Naive B cell (primary cell): ENCODE measurements around the gene RFNG. TPM values are rescaled to one million over a fixed set of nuclear protein-coding genes. Genes with fewer than 3 reads are reported as not detected.
"Not testable (repeated sequence)": the region's sequence is repeated elsewhere in the genome, so short reads cannot be mapped to it uniquely, and the experiment has no call there.

ENCODE experiments used
- ATAC-seq, 2 donors: fragments of 150-1000 bp; cut with Tn5 transposase; 2 replicates each; pipeline ENCODE4 v1.10.0; 2021; ENCODE audit warnings: low read depth in 2 of 2, mild to moderate bottlenecking in 2 of 2, moderate library complexity in 2 of 2
- DNase-seq: peaks from one replicate; pipeline ENCODE4 v3.0.0; 2022
- H3K27ac Mint-ChIP-seq, 6 donors: one replicate each; pipeline ENCODE4 v1.8.0; 2020 to 2022; ENCODE audit warnings: mild to moderate bottlenecking in 6 of 6, mixed read lengths in 6 of 6, moderate library complexity in 5 of 6, inconsistent platforms in 2 of 6
- H3K27me3 Mint-ChIP-seq, 3 donors: one replicate each; pipeline ENCODE4 v1.8.0; 2021 to 2022; ENCODE audit warnings: mixed read lengths in 3 of 3, mild to moderate bottlenecking in 1 of 3
- H3K36me3 Mint-ChIP-seq, 2 donors: one replicate each; pipeline ENCODE4 v1.8.0; 2020 to 2022; ENCODE audit warnings: mixed read lengths in 2 of 2, inconsistent platforms in 1 of 2, mild to moderate bottlenecking in 1 of 2
- H3K4me1 Mint-ChIP-seq, 3 donors: one replicate each; pipeline ENCODE4 v1.8.0; 2020 to 2022; ENCODE audit warnings: mixed read lengths in 3 of 3, inconsistent platforms in 1 of 3, mild to moderate bottlenecking in 1 of 3, moderate library complexity in 1 of 3
- H3K4me3 Mint-ChIP-seq, 8 donors: one replicate each; pipeline ENCODE4 v1.8.0; 2020 to 2022; ENCODE audit warnings: mild to moderate bottlenecking in 8 of 8, mixed read lengths in 8 of 8, moderate library complexity in 8 of 8, inconsistent platforms in 2 of 8
- H3K9me3 Mint-ChIP-seq, 7 donors: one replicate each; pipeline ENCODE4 v1.8.0; 2020 to 2022; ENCODE audit warnings: mixed read lengths in 7 of 7, mild to moderate bottlenecking in 5 of 7, inconsistent platforms in 2 of 7, moderate library complexity in 1 of 7
- polyA plus RNA-seq, 6 donors: library from polyadenylated mRNA; unstranded; fragments of 300-500 nt; fragmentation: Illumina TruSeq; gene quantifications; one replicate each; pipeline ENCODE4 v1.2.3, GENCODE V29; 2021; ENCODE audit warnings: low read depth in 6 of 6

RFNG gene
- polyA plus RNA-seq, 6 donors from 2014 or later, result 2.6 to 7.6 (median 4.8) TPM

GRCh38 chr17:82043507-82043906, 8.1 kb downstream of the RFNG start:
- H3K27me3 Mint-ChIP-seq, result no peaks in the 10 kb centered on the region
- no peak overlapping the region for H3K4me3 Mint-ChIP-seq
- no peaks in the 10 kb centered on the region for H3K9me3 Mint-ChIP-seq
- DNase-seq, result no peak
- peaks cover 7 to 12% (median 10%) of the 10 kb centered on the region in 3 donors for H3K4me1 Mint-ChIP-seq
- H3K36me3 Mint-ChIP-seq, result no peaks in the 10 kb centered on the region
- ATAC-seq, result no peak
- no peak overlapping the region for H3K27ac Mint-ChIP-seq

GRCh38 chr17:82042649-82043048, 9.0 kb downstream of the RFNG start:
- H3K27ac Mint-ChIP-seq, result no peak overlapping the region
- H3K4me3 Mint-ChIP-seq, result no peak overlapping the region
- H3K36me3 Mint-ChIP-seq, result no peaks in the 10 kb centered on the region
- no peaks in the 10 kb centered on the region for H3K27me3 Mint-ChIP-seq
- ATAC-seq (no peak), DNase-seq (no peak)
- peaks cover 12 to 16% (median 15%) of the 10 kb centered on the region in 3 donors for H3K4me1 Mint-ChIP-seq
- no peaks in the 10 kb centered on the region for H3K9me3 Mint-ChIP-seq

DNA sequence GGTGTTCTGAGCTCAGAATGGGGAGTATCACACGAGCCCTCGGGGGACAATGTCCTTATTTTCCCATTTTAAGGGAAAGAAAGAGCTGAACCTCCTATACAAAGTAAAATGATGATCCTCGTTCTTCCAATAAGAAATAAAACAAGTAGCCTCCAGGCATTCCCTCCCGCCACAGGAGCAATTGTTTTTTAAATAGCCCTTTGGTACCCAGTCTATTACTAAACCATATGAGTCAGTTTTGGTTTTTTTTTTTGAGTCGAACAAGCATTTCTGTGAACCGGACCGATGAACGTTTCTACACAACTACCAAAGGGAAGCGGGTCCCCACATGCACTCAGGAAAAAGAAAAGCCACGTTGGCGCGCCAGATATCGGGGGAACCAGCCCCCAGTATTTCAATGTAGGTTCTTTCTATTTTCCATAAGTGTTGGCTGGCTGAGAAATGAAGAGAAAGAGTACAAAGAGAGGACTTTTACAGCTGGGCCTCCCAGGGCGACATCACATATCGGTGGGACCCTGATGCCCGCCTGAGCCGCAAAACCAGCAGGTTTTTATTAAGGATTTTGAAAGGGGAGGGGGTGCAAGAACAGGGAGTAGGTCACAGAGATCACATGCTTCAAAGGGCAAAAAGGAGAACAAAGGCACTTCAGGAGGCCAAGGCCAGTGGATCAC, 10.3 kb downstream of the RFNG start:
- DNase-seq, result no peak
- peak overlapping the region in 1 of 8 donors; percentile 15 for H3K4me3 Mint-ChIP-seq
- H3K36me3 Mint-ChIP-seq, result no peaks in the 10 kb centered on the region
- H3K4me1 Mint-ChIP-seq, result peaks cover 13 to 15% (median 14%) of the 10 kb centered on the region in 3 donors
- H3K9me3 Mint-ChIP-seq, result no peaks in the 10 kb centered on the region
- H3K27ac Mint-ChIP-seq, result peak overlapping the region in 1 of 6 donors; percentile 89
- H3K27me3 Mint-ChIP-seq, result no peaks in the 10 kb centered on the region
- ATAC-seq, result no peak

DNA sequence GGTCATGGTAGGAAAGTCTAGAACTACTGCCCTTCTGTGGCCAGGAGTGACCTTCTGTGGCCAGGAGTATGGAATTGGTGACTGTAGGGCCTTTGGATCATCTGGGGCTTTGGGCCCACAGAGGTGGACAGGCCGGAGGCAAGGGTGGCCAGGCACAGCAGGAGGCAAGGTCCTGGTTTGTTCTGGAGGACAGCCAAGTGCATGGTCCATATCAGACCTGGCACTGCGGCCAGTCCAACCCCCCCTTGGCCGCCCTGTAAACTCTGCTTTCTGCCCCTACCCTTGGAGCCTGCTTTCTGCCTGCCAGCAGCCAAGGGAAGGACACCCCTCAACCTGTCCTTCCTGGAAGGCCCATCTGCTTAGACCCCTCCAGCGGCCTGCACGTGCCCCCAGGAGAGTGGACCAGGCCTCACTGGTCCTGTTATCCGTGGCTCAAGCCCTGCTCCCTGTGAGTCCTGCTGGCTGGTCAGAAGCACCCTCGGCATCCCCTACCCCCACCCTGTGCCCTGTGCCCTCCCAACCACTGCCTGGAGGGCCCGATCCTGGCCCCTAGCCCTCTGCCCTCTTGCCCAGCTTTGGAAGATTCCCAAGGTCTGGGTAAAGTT, 11.8 kb downstream of the RFNG start:
- peaks cover 14 to 27% (median 26%) of the 10 kb centered on the region in 3 donors for H3K4me1 Mint-ChIP-seq
- H3K36me3 Mint-ChIP-seq, result peaks cover 0 to 5% of the 10 kb centered on the region in 2 donors
- H3K27ac Mint-ChIP-seq, result no peak overlapping the region
- no peaks in the 10 kb centered on the region for H3K27me3 Mint-ChIP-seq
- no peak overlapping the region for H3K4me3 Mint-ChIP-seq
- DNase-seq, result no peak
- H3K9me3 Mint-ChIP-seq, result no peaks in the 10 kb centered on the region
- ATAC-seq, result no peak

DNA sequence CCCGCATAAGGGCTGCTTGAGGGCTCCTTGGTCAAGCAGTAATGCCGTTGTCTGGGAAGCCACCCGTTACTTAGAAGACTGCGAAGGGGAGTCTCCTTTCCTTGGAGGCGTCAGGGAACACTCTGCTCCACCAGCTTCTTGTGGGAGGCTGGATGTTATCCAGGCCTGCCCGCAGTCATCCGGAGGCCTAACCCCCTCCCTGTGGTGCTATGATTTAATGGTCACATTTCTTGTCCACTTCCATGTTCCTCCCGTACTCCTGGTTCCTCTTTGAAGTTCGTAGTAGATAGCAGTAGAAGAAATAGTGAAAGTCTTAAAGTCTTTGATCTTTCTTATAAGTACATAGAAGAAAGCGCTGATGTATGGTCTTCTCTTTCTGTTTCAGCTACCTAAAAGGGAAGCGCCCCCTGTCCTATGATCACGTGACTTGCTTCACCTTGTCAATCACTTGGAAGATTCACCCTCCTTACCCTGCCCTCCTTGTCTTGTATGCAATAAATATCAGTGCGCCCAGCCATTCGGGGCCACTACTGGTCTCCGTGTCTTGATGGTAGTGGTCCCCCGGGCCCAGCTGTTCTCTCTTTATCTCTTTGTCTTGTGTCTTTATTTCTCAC, 12.7 kb downstream of the RFNG start:
- H3K9me3 Mint-ChIP-seq, ATAC-seq: not testable (repeated sequence)

GRCh38 chr17:82037889-82038195, 13.8 kb downstream of the RFNG start:
- Mint-ChIP-seq H3K9me3 (no peaks in the 10 kb centered on the region), H3K4me3 (peak overlapping the region; percentile 74 to 96 (median 91)), H3K27me3 (no peaks in the 10 kb centered on the region), H3K4me1 (peaks cover 14 to 27% (median 26%) of the 10 kb centered on the region in 3 donors), H3K36me3 (peaks cover 0 to 5% of the 10 kb centered on the region in 2 donors), H3K27ac (peak overlapping the region; percentile 93 to 97 (median 94))
- no peak for DNase-seq
- ATAC-seq, result no peak

More for the DNA sequence above, 12.7 kb downstream of the RFNG start:
- peak overlapping the region in 7 of 8 donors; percentile 4 to 72 (median 59) for H3K4me3 Mint-ChIP-seq
- not testable (repeated sequence) for H3K36me3 Mint-ChIP-seq, H3K27me3 Mint-ChIP-seq, DNase-seq
- peak overlapping the region in 2 of 6 donors; percentile 18 to 44 for H3K27ac Mint-ChIP-seq
- peaks cover 14 to 27% (median 26%) of the 10 kb centered on the region in 3 donors for H3K4me1 Mint-ChIP-seq

DNA sequence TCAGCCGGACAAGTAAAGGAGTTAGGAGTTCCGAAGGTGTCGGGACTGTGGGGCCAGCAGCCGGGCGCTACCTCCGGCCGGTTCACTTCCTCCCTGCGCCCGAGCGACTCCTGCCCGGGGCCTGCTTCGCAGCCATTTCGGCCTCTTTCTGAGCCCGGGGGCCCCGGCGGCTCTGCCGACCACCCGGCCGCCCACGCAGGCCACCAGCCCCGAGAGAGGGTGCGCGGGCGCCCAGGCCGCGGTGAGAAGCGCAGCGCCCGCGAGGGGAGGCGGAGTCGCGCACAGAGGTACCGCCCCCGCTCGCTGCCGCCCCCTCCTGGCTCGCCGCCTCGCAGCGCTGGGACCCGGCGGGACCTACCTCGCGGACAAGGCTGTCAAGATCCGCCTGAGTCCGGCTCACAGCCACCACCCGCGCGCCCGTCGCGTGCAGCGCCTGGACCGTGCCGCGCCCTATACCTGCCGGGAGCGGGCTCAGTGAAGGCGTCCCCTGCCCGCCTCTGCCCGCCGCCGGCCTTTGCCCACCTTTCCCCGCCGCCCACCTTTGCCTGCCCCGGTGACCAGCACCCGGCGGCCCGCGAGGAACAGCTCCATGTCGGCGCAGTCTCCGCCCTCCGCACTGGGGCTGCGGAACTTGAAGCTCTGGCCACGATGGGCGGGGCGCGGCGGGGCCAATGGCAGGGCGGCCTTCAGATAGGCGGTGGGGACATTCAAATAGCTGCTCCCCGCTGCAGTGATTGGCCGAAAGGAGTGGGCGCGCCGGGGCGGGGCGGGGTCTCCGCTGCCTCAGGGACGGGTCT, 14.3 kb downstream of the RFNG start, which contains the start of gene DCXR:
Gene DCXR (minus strand): TSS at position 606 of the 797 bp plus-strand sequence. CDS start 15 bp downstream, at position 591.
- ATAC-seq (peak; percentile 89 to 91), DNase-seq (peak; percentile 98)
- Mint-ChIP-seq H3K4me1 (peaks cover 14 to 27% (median 26%) of the 10 kb centered on the region in 3 donors), H3K27ac (peak within 1 kb of the TSS; percentile 93 to 97 (median 94)), H3K9me3 (no peaks in the 10 kb centered on the region), H3K36me3 (peaks cover 0 to 5% of the 10 kb centered on the region in 2 donors), H3K27me3 (no peaks in the 10 kb centered on the region), H3K4me3 (peak within 1 kb of the TSS; percentile 74 to 96 (median 91))

DNA sequence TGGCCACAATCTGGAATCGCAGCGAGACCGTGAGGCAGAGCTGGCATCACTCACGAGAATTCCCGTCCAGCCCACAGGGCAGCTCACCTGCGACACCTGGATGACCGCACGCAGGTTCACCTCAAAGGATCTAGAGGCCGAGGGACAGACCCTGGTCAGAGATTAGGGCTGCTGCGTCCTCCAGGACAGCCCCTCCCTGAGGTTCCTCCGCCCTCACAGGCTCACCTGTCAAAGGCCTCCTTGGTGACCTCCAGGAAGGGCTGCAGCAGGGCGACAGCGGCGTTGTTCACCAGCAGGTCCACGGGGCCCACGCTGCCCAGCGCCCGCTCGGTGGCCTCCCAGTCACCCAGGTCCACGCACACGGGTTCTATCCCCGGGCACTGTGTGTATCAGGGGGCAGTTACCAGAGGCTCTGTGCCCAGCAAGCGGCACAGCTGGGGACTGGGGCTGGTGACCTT, 14.9 kb downstream of the RFNG start:
- H3K36me3 Mint-ChIP-seq, result peaks cover 0 to 5% of the 10 kb centered on the region in 2 donors
- peak overlapping the region in 1 of 6 donors; percentile 93 for H3K27ac Mint-ChIP-seq
- ATAC-seq (no peak), DNase-seq (no peak)
- no peaks in the 10 kb centered on the region for H3K9me3 Mint-ChIP-seq
- no peaks in the 10 kb centered on the region for H3K27me3 Mint-ChIP-seq
- peaks cover 14 to 27% (median 26%) of the 10 kb centered on the region in 3 donors for H3K4me1 Mint-ChIP-seq
- H3K4me3 Mint-ChIP-seq, result peak overlapping the region; percentile 71 to 96 (median 88)

DNA sequence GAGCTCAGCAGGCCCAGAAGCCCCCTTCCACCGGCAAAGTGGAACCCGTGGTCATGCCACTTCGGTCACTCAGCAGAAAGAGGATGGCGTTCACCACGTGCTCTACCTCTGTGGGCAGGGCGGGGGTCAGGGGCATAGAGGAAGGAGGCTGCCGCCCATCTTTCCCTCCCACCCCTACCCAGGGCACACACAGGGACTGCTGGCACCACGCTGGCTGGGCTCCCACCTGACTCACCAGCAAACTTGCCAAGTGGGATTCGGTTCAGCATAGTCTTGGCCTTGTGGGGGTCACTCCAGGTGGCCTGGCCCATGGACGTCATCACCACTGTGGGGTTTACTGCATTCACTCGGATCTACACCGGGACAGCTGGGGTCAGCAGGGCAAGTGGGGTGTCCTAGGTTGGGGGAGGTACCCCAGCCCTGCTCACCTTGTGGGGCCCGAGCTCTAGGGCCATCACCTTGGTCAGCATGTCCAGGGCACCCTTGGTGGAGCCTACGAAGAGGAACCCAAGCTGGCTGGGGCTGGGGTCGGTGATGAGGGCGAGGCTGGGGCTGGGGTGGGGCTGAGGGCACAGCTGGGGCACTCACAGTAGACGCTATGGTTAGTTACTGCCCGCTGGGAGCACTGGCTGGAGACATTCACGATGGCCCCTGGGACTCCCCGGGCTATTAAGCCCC, 15.5 kb downstream of the RFNG start:
- H3K36me3 Mint-ChIP-seq, result peaks cover 0 to 5% of the 10 kb centered on the region in 2 donors

GRCh38 chr17:82035488-82035887, 16.1 kb downstream of the RFNG start:
- Mint-ChIP-seq H3K27ac (peak overlapping the region in 1 of 6 donors; percentile 37), H3K4me3 (peak overlapping the region; percentile 17 to 95 (median 74)), H3K9me3 (no peaks in the 10 kb centered on the region), H3K4me1 (peaks cover 17 to 28% (median 27%) of the 10 kb centered on the region in 3 donors), H3K27me3 (peaks cover 0 to 3% (median 0%) of the 10 kb centered on the region in 3 donors), H3K36me3 (peaks cover 0 to 5% of the 10 kb centered on the region in 2 donors)
- no peak for DNase-seq
- ATAC-seq, result no peak

More for the DNA sequence above, 15.5 kb downstream of the RFNG start:
- Mint-ChIP-seq H3K27me3 (no peaks in the 10 kb centered on the region), H3K4me3 (peak overlapping the region; percentile 74 to 96 (median 88)), H3K4me1 (peaks cover 14 to 27% (median 26%) of the 10 kb centered on the region in 3 donors), H3K9me3 (no peaks in the 10 kb centered on the region), H3K27ac (peak overlapping the region in 1 of 6 donors; percentile 22)
- ATAC-seq, result no peak
- DNase-seq, result no peak

DNA sequence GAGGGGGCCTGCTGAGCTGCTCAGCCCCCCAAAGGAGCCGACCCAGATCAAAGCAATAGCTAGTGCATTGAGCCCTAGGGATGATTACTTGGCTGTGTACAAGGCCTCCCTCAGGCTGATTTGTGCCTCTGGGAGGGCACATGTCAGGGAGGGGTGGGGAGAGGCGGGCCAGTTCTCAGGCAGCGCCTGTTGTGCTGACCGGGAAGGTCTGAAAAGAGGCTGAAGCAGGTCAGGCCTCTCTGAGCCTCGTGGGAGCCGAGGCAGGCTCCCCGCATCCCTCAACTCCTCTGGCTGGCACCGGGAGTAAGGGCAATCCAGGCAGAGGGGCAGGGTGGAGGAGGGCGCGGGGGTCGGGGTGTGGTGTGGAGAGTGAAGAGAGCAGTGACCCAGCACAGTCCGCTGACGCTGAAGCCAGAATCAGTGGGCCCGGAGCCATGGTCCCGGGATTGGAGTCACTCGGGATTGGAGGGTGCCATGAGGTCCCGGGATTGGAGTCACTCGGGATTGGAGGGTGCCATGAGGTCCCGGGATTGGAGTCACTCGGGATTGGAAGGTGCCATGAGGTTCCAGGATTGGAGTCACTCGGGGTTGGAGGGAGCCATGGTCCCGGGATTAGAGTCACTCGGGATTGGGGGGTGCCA, 17.1 kb downstream of the RFNG start:
- no peaks in the 10 kb centered on the region for H3K9me3 Mint-ChIP-seq
- H3K4me3 Mint-ChIP-seq, result peak overlapping the region in 5 of 8 donors; percentile 15 to 89 (median 67)
- no peak overlapping the region for H3K27ac Mint-ChIP-seq
- peaks cover 0 to 9% (median 0%) of the 10 kb centered on the region in 3 donors for H3K27me3 Mint-ChIP-seq
- DNase-seq, result no peak
- ATAC-seq, result no peak
- peaks cover 23 to 30% (median 30%) of the 10 kb centered on the region in 3 donors for H3K4me1 Mint-ChIP-seq
- H3K36me3 Mint-ChIP-seq, result peaks cover 0 to 5% of the 10 kb centered on the region in 2 donors
